ENCODE data around the gene ZNF148.

The ZNF148 gene

GRCh38 chr3:125289429-125289981 is 85.6 kb downstream of the ZNF148 start:
- no peak for DNase-seq (ENCODE audit: low spot score)

GRCh38 chr3:125287248-125287647 is 87.9 kb downstream of the ZNF148 start:
- no peak for DNase-seq (ENCODE audit: low spot score)

- no peak for DNase-seq (ENCODE audit: low spot score)
Observed at GRCh38 chr3:125281381-125281780, 93.7 kb downstream of the ZNF148 start.

- no peak for DNase-seq (ENCODE audit: low spot score)
Observed at GRCh38 chr3:125280668-125281361, 94.3 kb downstream of the ZNF148 start.

GRCh38 chr3:125278155-125278554 is 97.0 kb downstream of the ZNF148 start:
- no peak for DNase-seq (ENCODE audit: low spot score)

- no peak for DNase-seq (ENCODE audit: low spot score)
Observed at GRCh38 chr3:125271127-125271526, 104.0 kb downstream of the ZNF148 start.

- DNase-seq (ENCODE audit: low spot score), result no peak
Observed at GRCh38 chr3:125267460-125267859, 107.7 kb downstream of the ZNF148 start.

DNA sequence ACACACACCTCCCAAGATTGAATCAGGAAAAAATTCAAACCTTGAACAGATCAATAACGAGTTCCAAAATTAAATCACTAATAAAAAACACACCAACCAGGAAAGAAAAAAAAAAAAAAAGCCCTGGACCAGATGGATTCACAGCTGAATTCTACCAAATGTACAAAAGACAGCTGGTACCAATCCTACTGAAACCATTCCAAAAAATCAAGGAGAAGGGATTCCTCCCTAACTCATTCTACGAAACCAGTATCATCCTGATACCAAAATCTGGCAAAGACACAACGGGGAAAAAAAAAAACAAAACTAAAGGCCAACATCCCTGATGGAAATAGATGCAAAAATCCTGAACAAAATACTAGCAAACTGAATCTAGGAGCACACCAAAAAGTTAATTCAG is 108.2 kb downstream of the ZNF148 start:
- no peak for DNase-seq (ENCODE audit: low spot score)

- no peak for DNase-seq (ENCODE audit: low spot score)
Observed at GRCh38 chr3:125262161-125262560, 113.0 kb downstream of the ZNF148 start.

DNA sequence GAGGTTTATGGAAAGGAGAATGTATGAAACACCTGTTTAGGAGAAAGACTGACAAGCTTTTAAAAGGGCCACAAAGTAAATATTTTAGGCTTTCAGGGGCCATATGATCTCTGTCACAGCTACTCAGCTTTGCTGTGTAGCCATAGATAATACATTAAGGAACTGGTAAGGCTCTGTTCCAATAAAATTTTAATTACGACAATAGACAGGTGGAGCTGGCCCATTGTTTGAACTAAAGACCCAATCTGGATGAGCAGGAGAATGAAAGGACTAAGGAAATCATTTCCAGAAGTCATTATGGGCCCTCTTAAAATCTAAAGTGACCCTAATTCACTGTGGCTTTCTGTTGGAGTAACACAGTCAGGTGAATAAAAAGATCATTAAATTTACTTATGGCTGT is 114.1 kb downstream of the ZNF148 start:
- DNase-seq (ENCODE audit: low spot score), result peak; percentile 2

DNA sequence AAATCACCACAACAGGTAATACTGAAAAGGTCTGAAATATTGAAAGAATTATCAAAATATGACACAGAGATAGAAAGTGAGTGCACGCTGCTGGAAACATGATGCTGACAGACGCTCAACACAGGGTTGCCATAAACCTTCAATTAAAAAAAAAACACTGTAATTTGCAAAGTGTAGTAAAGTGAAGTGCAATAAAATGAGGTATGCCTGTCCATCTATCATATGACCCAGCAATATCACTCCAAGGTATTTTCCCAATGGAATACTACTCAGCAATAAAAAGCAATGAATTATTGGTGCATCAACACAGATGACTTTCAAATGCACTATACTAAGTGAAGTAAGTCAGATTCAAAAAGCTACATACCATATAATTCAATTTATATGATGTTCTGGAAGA is 115.0 kb downstream of the ZNF148 start:
- no peak for DNase-seq (ENCODE audit: low spot score)

GRCh38 chr3:125257536-125257935 is 117.6 kb downstream of the ZNF148 start:
- no peak for DNase-seq (ENCODE audit: low spot score)

DNA sequence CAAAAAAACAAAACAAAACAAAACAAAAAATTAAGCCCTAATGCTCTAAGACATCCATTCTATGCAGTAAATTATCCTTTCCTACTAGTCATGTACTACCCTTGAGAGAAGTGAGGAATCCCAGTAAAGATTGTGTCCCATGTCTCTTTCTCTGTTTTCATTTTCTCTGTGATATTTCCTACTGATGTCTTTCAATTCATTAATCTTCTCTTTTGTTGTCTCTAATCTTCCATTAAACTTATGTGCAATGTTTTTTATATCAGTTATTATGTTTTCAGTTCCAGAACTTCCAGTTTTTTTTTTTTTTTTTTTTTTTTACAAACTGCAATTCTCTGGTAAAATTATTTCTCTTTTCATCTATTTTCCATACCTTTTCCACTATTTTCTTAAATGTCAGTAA is 118.5 kb downstream of the ZNF148 start:
- DNase-seq (ENCODE audit: low spot score), result no peak

GRCh38 chr3:125250973-125251372 is 124.2 kb downstream of the ZNF148 start:
- no peak for DNase-seq (ENCODE audit: low spot score)

GRCh38 chr3:125246237-125246636 is 128.9 kb downstream of the ZNF148 start:
- DNase-seq (ENCODE audit: low spot score), result no peak

DNA sequence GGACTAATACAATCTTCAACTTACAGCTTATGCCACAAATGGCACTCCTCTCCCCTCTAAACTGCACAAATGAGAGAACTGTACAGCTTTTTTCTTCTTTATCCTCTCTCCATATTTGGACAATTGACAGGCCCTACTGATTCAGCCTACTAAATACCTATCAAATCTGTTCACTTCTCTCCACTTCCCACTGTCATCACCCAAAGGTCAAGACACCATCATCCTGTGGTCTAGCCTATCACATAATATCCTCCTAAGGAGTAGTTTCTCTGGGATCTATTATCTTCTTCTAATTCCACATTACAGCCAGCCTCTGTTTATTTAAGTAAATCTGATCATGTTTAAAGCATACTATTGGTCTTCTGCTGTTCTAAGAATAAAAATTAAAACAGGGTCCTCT is 129.6 kb downstream of the ZNF148 start:
- DNase-seq (ENCODE audit: low spot score), result no peak

GRCh38 chr3:125240496-125240895 is 134.6 kb downstream of the ZNF148 start:
- no peak for DNase-seq (ENCODE audit: low spot score)

- DNase-seq (ENCODE audit: low spot score), result no peak
Observed at GRCh38 chr3:125239266-125239665, 135.9 kb downstream of the ZNF148 start.

DNA sequence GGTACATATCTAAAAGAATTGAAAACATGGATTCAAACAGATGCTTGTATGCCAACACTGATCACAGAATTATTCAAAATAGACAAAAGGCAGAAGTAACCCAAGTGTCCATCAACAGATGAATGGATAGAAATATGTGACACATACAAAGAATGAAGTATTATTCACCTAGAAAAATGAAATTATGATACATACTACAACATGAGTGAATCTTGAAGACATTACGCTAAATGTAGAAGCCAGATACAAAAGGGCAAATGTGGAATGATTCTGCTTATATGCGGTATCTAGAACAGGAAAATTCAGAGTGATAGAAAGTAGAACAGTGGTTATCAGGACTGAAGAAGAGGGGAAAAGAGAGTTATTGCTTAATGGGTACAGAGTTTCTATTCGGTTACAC is 136.4 kb downstream of the ZNF148 start:
- DNase-seq (ENCODE audit: low spot score), result no peak

DNA sequence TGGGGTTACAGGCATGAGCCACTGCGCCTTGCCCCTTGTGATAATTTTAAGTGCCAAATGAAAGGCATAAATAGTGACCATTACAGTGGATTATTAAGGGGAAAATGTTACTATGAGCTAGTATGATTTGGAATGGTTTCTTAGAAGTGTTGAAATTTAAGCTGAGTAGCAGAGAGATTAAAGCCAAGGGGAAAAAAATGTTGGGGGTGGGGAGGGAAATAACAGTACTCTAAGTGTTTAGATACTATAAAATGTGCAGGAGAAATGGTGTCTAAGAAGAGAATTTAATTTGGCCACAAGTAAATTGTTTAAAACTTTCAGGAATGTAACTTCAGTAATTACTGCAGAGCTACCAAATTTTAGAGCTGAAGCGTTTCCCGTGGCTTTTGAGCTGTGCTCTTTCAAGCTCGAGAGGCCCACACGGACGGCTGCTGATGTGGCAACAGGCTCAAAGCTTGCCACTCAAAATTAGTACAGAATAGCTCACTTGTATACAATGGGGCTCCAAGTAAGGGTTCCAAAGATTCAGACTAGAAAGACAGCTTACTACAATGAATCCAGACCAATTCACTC is 138.7 kb downstream of the ZNF148 start:
- DNase-seq (ENCODE audit: low spot score), result no peak

- DNase-seq (ENCODE audit: low spot score), result no peak
Observed at GRCh38 chr3:125234831-125235230, 140.3 kb downstream of the ZNF148 start.

GRCh38 chr3:125232401-125232800 is 142.7 kb downstream of the ZNF148 start:
- DNase-seq (ENCODE audit: low spot score), result no peak

- DNase-seq (ENCODE audit: low spot score), result no peak
Observed at GRCh38 chr3:125231895-125232294, 143.2 kb downstream of the ZNF148 start.
